ENCODE data around the gene ALK. TPM values are rescaled to one million over a fixed set of nuclear protein-coding genes. Genes with fewer than 3 reads are reported as not detected.

Gene ALK
- total RNA-seq, 1 donor from 2014 or later = not detected

DNA sequence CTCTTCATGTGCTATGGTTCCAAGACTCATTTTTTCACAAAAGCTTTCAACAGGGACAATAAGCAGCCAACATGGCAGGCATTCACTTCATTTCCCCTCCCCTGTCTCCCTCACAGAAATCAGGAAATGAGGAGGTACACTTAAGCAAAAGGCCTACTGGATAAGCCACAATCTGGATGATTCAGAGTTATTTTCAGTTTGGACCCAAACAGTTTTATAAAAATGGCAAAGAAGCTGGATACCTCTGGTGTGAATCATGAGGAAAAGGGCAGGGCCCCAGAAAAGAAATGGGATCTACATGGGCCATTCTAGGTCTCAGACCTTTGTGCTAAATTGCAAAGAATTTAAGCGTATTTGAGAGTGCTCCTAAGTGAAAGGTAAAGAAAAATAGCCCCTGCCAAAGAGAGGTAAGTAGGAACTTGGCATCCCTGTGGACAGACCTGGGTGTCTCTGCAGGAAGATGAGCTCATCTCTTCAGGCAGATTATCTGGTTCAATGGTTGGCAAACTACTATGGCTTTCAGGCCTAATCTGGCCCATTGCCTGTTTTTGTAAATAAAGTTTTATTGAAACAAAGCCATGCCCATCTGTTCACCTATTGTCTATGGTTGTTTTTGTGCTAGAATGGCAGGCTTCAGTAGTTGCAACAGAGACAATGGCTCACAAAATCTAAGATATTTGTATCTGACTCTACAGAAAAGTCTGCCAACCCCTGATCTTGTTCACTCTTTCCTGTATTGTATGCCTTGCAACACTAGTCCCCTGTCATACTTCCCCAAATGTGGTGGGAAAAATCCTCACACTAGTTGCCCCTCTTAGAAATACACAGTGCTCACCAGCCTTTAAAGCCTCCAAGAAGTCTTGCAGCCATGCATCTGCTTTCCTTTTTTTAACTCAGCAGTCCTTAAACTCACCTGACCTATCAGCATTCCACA, 315.0 kb downstream of the ALK start:
- intact Hi-C loops (cut with micrococcal nuclease) = no loop called here
- ATAC-seq (no peak), DNase-seq (no peak)

DNA sequence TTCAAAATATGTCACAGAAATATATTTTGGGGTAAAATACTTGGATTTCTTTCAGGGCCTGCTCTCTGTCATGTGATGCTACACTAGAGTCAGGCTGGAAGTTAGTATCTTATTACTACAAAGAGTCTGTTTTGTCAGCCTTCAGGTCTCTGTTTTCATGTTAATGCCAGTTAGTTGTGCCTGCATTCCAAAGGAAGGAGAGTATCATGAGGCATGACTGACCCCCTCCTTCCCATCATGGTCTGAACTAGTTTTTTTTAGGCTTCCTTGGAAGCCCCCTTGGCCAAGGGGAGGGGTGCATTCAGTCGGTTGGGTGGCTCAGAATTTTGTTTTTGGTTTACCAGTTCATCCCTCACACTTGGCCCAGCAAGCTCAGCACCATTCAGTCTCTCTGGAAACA, 318.0 kb downstream of the ALK start:
- ATAC-seq (no peak), DNase-seq (no peak)
- intact Hi-C loops (cut with micrococcal nuclease) = no loop called here

DNA sequence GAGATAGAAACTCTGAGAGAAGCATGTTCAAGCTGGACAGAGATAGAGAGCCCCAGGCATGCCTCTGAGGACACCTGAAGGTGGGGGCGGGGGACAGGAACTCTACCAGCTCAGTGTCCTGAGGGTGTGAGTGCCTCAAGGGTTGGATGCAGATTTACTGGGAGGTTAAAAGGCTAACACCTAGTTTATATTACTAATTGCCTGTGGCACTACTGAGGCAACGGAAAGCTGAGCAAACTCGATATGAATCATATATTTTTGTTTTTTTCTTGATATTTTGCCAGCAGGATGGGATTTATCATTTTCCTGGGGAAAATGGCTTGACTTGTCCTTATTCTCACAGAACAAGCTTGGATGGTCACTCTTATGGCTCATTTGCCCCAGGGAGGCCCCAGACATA, 319.5 kb downstream of the ALK start:
- intact Hi-C loops (cut with micrococcal nuclease) = no loop called here
- ATAC-seq = no peak

DNA sequence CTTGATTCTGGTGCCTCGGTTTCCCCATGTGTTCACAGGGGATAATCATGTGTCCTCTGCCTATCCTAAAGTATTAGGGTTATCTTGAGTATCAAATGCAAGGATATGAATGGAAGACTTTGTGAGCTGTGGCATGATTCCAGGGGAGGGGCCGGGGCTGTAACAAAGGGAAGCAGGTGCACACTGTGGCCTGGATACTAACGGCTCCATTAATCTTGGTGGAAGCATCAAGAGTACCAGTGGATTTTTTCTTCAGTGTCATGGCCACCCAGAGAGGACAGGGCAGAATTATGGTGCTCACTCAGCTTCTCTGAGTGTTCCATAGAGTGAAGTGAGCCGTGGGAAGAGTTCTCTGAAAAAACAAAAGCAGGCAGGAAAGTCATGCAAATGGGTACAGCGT, 320.1 kb downstream of the ALK start:
- intact Hi-C loops (cut with micrococcal nuclease) = no loop called here
- DNase-seq (no peak), ATAC-seq (no peak)

More for the DNA sequence above, 319.5 kb downstream of the ALK start:
- no peak for DNase-seq

DNA sequence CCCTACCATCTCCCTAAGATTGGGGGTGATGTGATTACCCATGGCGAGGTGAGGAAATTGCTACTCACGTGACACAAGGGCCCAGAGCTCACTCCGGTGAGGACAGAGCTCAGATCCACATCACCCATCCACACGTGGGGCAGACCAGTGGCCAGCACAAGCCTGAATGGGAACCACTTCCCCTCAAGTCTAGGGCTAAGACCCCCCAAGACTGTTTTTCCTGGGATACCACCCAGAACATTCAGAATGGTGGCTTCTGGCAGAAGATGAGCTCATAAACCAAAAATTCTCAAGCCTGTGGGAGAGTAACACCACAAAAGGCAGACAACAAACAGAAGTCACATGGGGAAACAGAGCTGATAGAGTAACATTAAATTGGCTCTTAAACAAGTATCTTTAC, 321.4 kb downstream of the ALK start:
- no peak for DNase-seq
- intact Hi-C loops (cut with micrococcal nuclease) = no loop called here
- no peak for ATAC-seq

DNA sequence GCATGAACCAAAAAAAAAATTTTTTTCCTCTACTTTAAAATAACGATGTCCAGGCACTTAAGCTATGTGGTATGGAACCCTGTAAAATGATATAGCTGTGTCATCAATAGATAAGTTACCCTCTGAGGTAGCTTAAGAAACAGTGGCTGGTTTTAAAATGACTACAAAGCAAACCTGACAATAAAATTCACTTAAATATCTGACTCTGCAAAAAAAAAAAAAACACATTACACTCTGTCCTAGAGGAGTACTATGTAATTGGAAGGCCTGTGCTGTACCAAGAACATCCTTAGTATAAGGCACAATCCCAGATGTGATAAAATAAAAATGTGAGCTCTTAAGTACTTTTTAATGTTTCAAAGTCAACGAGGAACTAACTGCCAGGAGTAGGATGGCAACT, 322.4 kb downstream of the ALK start:
- intact Hi-C loops (cut with micrococcal nuclease) = no loop called here
- no peak for DNase-seq
- no peak for ATAC-seq

DNA sequence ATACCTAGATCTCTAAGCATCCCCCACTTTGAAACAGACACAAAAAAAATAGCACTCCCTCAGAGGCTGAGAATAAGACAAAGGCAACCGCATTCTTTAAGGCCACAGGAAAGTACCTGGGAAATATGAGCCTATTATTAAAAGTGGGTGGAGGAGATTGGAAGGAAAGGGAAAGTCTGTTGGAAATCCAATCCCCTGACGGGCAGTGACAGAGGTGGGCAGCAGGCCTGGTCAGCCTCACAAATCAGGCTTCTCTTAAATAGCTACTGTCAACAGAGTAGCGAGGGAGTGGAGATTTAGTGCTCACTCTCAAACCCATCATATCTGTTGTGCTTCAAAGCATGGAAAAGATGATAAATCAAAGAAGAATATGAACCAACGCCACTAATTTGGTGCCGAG, 324.4 kb downstream of the ALK start:
- DNase-seq = no peak
- peak; percentile 70 for ATAC-seq

DNA sequence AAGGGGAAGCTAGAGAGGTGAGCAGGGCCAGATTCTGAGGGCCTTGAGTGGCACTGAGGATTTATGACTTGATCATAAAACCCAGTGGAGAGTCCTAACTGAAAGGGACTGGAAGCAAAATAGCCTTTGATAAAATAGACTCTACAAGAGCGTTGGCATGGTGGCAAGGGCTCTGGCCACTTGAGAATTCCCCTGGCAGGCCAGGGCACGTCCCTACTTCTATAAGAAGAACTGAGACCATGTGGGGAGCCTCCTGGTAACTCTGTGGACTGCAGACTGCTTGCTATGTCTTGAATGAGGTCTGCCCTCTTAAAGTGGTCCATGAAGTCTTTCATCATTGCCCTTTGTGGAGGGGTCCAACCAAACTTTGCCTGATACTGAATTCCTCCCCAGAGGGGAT, 324.8 kb downstream of the ALK start:
- ATAC-seq = peak; percentile 96
- DNase-seq = peak; percentile 62
- intact Hi-C loops (cut with micrococcal nuclease) = no loop called here

More for the DNA sequence above, 324.4 kb downstream of the ALK start:
- intact Hi-C loops (cut with micrococcal nuclease) = no loop called here

DNA sequence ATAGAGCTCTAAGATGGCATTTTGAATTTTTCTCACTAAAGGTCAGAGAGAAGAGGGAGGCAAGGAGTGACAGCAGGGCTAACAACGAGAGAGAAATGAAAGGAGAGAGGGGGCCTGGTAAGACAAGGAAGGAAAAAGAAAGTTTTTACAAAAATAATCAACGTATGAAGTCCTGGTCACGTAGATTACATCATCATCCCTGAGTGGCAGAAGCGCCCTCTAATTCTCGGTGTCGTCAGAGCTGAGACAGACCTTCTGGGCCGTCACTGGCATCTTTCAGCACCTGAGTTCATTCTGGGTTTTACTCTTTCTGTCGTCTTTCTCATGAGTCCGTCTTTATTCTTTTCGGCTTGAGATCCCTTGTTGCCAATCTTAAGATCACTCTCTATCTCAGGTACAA, 329.8 kb downstream of the ALK start:
- no peak for ATAC-seq
- no peak for DNase-seq
- intact Hi-C loops (cut with micrococcal nuclease) = no loop called here

DNA sequence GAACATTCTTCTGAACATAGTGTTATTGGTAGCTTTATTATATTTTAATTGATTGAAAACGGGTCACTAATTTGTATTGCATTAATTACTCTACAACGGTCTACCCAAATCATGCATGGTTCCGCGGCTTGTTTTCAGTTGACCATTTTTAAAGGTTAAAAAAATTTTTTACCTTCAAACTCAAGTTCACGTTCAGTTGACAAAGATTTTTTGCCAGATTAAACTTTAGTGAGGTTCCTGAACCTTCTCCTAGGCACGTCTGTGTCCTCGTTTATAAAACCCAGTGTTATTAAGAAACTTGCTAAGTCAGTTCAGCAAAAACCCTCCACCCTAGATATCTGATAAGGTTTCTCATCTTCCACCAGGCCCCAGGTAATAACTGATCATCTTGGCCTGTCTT, 331.2 kb downstream of the ALK start:
- DNase-seq (no peak), ATAC-seq (no peak)
- intact Hi-C loops (cut with micrococcal nuclease) = no loop called here

DNA sequence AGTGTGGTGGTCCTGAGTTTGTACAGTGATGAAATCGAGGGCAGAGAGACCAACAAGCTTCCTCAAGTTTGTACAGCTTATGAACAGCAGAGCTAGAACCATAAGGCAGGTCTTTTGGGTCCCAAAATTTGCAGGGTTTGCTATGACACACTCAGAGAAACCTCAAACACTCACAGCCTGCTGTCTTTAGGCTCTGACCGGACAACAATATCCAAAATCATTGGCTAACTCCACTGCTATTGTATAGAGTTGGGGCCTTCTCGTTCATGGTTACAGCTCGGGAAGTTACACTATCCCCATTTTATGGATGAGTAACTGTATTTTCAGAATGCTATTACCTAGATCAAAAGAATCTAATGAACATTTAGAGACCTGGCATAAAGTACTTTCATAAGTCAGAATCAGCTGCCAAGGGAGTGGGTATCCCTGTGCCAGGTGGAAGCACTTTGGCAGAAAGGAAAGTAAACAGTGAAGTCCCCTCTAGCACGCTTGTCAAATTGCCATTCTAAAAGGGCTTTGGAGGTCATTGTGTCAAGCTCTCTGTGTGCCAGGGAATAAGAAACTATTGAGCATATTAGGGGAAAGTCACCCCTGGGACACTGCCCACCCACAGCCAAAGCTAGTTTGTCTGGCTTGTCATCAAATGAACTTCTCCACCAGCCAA, 331.8 kb downstream of the ALK start:
- intact Hi-C loops (cut with micrococcal nuclease) = no loop called here
- no peak for ATAC-seq
- DNase-seq = no peak

DNA sequence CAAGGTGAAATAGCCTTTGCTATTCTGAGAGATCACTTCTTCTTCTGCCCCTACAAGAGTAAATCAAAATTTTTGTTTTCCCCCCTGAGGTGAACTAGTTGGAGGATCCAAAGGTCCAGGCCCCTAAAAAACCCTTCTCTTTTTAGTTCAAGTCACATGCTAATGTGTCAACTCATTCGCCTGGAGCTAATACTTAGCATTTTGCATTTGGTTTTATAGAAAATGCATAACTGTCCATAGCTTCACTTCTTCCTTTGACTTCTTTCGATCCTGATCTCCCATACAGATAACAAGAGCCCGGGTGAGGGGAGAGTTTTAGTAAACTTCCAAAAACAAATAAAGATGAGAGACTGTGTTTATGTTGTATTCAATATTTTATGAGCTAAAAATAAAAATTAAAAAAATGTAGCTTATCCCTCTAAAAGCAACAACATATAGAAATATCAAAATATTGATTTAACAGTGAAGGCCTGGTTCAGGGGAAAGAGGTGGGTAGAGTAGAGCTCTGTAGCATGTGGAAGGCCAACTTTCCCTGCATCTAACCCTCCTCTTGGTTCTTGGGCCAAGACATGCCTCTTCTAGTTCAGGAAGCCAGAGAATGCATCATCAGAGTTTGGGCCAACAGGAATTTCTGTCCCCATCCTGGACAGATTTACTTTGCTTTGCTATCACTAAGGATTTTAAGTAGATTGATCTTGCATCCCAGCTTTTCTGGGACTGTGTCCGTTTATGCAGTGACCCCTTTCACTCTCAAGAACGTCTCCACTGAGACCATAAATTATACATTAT, 333.8 kb downstream of the ALK start:
- no peak for ATAC-seq
- intact Hi-C loops (cut with micrococcal nuclease) = no loop called here
- DNase-seq = no peak

DNA sequence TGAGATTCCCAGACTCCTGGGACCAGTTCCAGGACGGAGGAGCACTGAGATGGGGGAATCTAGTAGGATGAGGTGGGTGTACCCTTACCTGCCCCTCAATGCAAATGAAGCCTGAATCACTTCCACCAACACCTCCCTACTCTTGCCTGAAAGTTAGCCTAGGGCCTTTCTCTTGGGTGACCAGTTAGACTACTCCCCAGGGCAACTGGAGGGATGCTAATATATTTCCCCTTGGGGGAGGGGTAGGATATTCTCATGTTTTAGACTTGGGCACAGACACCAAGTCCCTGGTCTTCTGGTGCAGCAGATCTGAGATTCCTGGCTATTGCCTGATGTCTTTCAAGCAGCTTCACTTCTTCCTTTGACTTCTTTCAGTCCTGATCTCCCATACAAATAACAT, 334.5 kb downstream of the ALK start:
- no peak for ATAC-seq
- DNase-seq = no peak
- intact Hi-C loops (cut with micrococcal nuclease) = no loop called here

DNA sequence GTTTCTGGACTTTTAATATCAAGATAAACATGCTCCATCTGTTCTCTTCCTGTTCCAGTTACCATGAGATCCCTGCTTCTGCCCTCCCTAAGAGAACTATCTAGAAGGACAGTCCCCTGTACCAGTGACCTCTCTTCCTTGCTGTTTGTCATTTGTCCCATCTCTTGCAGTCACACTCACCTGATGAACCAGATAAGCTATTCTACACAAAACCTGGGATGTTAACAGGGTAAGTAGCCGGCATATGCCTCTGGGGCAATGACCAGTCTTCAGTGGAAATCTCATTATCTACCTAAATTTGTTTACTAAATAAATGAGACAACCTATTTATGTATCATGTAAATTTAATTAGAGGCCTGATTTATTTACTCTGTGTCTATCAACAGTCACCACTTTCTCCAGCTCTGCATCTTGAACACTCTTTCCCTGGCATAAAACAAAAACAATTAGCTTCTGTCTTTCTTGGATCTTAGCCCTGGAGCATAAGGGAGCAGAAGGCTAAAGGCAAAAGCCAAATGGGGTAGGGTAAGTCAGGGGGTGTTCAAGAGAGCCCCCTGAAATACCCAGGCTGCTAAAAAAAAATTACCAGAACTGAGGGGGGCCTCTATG, 337.7 kb downstream of the ALK start:
- ATAC-seq (no peak), DNase-seq (no peak)
- intact Hi-C loops (cut with micrococcal nuclease) = no loop called here

DNA sequence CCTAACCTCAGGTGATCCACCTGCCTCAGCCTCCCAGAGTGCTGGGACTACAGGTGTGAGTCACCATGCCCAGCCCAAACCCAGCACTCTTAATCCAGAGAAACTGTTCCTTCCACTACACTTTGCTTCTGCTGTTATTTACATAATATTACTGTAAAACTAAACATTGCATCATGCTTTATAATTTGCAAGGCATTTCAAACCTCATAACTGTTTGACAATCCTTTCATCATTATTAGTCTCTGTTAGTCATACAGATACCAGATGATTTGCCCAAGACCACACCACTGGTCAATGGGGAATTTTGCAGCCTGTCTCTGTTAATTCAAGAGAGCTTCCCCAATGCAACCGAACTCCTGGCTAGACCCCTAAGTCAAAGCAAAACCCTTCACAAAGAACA, 338.3 kb downstream of the ALK start:
- no peak for ATAC-seq
- intact Hi-C loops (cut with micrococcal nuclease) = no loop called here

DNA sequence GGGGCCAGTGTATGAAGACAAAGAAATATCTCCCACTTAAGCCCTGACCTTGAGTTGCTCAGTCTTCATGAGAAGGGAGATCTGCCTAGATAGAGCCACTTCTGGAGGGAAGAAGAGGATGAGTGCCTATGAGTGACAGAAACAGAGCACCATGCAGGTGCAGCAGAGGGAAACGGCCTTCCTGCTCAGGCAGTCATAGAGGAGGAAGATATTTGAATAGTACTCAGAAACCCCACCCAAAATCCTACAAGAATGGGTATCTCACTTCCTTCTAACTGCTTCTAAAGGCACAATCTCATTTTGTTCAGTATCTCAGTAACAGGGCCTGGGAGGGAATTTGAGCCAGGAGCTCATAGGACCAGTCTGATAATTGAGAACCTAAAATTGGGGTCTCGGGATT, 339.3 kb downstream of the ALK start:
- intact Hi-C loops (cut with micrococcal nuclease) = no loop called here
- ATAC-seq = no peak
- no peak for DNase-seq

More for the DNA sequence above, 338.3 kb downstream of the ALK start:
- DNase-seq = no peak

DNA sequence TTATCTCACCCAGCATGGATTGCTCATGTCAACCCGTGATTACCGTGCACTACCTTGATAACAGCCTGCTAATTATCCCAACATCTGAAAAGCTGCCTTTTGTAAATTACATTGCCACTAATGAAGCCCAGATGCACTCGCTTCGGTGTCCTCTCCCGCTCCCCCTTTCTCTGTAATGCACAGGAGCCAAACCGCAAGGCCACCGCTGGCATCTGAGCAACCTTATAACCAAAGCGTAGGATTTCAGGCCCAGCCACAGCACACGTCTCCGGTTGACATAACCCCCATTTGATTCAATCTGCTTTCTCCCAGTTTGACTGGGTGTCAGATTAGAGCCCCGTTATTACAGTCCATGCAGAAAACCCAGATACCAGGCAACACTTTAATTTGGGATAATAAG, 341.2 kb downstream of the ALK start:
- DNase-seq (no peak), ATAC-seq (no peak)
- intact Hi-C loops (cut with micrococcal nuclease) = no loop called here

DNA sequence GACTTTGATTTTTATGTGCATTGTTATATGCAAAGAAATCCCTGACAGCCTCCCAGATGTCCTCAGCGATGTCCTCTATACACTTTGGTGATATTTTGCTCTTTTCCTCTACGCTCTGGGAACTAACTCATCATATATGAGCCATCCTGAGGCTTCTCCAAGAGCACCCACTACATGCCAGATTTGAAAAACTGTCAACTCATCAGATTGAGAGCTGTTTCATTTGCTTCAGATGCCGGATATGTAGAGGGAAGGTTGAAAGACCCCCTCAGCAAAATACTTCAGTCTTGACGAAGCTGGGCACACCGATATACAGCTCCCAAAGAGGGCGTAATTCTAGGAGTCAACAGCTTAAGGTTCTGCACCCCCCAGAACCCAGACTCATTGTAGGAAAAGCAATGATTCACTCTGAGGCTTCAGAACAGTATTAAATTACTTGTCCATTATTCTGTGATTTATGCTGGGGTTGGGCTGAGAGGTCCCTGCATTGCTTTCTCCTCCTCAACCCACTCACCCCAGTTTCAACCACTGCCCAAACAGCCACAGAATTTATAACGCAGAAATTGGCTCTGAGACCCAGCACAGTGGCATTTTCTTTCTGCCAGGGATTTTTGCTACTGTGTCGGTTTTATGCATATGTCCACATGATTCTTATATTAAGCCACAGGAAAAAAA, 341.8 kb downstream of the ALK start:
- ATAC-seq (no peak), DNase-seq (no peak)
- intact Hi-C loops (cut with micrococcal nuclease) = no loop called here

DNA sequence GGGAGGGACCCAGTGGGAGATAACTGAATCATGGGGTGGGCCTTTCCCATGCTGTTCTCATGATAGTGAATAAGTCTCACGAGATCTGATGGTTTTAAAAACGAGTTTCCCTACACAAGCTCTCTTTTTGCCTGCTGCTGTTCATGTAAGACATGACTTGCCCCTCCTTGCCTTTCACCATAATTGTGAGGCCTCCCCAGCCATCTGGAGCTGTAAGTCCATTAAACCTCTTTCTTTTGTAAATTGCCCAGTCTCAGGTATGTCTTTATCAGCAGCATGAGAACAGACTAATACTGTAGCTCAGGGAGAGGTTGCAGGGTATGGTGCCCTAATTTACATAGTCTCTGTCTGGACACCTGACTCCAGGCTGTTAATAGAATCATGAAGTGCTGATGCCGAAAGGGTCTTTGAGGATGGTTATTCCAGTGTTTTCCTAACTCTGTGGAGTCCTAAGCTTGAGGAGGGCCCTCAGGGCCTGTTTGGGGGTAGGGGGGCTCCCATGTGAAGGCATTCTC, 343.2 kb downstream of the ALK start:
- DNase-seq (no peak), ATAC-seq (no peak)
- intact Hi-C loops (cut with micrococcal nuclease) = no loop called here

All from left ventricle myocardium superior (tissue), 1 donor.